DMS79 (cell line): ENCODE data around the gene GLI1.
"Not testable (repeated sequence)": the region's sequence is repeated elsewhere in the genome, so short reads cannot be mapped to it uniquely, and the experiment has no call there.

Source experiments
- DNase-seq: peaks from one replicate; lab custom pipeline; 2025; lab: John Stamatoyannopoulos, UW

GLI1 gene

GRCh38 chr12:57459750-57460467, at the start of gene GLI1:
Gene GLI1, plus strand, starts transcription at chr12:57459785. Its CDS starts 3,907 bp downstream, at chr12:57463692.
- no peak for DNase-seq

DNA sequence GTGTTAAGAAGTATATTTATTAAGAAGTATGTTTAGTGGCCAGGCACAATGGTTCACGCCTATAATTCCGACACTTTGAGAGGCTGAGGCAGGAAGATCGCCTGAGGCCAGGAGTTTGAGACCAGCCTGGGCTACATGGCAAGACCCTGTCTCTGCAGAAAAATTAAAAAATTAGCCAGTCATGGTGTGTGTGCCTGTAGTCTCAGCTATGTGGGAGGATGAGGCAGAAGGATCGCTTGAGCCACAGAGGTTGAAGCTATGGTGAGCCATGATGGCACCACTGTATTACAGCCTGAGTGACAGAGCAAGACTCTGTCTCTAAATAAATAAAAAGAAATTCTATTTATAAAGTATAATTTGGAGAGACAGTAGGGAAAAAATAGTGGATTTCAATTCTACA, 49.1 kb upstream of the GLI1 start:
- DNase-seq, result no peak

GRCh38 chr12:57414160-57414559, 45.4 kb upstream of the GLI1 start:
- DNase-seq, result not testable (repeated sequence)

GRCh38 chr12:57415088-57415487, 44.5 kb upstream of the GLI1 start:
- no peak for DNase-seq

GRCh38 chr12:57416039-57416996, 43.3 kb upstream of the GLI1 start:
- DNase-seq, result no peak

- DNase-seq, result no peak
Measured at GRCh38 chr12:57418255-57418654, 41.3 kb upstream of the GLI1 start.

GRCh38 chr12:57419495-57419894, 40.1 kb upstream of the GLI1 start:
- DNase-seq, result no peak

DNA sequence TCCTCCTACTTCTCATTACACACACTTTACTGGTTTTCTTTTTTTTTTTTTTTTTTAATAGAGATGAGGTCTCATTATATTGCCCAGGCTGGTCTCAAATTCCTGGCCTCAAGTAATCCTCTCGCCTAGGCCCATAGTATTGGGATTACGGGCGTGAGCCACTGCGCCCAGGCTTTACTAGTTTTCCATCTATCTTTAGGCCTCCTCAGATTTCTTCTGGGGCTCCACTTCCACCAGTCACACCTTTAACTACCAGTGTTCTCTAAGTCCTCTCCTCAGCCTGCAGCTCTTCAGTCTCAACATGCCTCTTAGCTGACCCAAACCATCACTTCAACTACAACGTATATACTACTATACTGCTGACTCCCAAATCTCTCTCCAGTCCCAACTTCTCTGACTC, 39.1 kb upstream of the GLI1 start:
- DNase-seq, result no peak

- DNase-seq, result not testable (repeated sequence)
Measured at GRCh38 chr12:57426948-57427347, 32.6 kb upstream of the GLI1 start.

DNA sequence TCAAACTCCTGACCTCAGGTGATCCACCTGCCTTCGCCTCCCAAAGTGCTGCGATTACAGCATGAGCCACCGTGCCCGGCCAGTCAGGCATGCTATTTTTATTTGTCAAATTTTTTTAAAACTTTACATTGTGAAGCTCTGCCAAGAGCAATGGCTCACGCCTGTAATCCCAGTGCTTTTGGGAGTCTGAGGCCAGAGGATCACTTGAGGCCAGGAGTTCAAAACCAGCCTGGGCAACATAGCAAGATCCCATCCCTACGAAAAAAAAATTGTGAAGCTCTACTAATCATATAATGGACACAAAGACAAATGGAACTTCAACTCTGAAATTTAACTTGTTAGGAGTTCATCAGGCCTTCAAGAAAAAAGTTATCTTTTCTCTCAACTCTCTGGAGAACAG, 30.6 kb upstream of the GLI1 start:
- no peak for DNase-seq

- no peak for DNase-seq
Measured at GRCh38 chr12:57429473-57430111, 30.0 kb upstream of the GLI1 start.

DNA sequence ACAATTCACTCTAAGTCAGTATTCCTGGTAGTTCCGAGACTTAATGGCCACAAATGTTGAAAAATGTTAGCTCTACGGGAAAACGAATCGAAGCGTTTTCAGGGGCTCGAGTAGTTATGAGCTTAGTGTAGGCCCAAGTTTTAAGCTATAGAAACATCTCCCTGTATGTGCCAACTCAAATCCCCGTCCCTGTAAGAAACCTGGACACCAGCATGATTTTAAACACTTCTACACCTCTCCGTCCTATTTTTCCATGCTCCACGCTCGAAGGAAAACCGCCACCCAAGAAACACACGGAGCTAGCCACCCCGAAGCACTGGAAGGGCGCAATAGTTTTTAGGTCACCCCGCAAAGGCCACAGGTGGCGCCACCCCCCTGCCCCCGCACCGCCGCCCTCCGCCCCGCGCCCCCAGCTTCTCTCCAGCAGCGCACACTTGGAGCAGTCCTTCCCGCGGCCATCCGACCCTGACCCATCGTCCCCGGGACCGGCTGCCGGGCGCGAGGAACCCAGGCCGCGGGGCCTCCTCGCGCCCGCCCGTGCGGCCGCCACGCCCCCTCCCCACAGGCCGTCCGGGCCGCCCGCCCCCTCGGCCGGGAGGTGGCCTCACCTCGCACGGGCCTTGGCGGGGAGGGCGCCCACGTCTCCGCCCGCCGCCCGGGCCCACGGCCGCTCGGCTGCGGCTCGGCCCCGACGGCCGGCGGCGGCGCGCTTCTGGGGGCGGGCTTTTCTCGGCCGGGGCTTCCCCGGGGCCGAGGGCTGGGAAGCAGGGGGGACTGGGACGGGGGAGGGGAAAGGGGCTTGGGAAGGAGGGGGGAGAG, 29.3 kb upstream of the GLI1 start:
- peak; percentile 1 for DNase-seq

DNA sequence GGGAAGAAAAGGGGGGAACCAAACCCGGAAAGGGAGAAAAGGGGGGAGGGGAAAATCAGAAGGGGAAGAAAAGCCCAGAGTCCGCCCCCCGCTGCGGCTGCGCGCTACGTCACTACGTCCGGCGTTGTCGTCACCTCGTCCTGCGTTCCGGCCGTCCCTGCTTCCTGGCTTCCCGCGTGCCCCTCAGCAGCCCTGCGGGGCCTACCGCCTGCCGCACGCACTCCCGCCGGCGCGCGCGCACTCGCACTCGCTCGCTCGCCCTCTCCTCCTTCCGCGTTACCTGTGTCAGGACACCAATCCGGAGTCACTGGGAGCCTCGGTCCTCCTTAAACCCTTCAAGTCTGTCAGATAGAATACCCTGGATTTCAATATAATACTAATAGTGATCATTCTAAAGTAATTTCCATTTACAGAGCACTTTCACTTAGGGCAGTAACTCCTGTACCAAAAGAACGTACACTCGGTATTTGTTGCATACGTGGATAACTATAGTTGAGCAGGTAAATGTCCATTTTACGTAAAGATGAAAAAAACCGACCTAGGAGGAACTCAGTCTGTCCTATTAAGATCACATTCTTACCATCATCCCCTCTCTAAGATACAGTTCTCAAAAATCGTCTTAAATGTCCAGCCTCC, 28.5 kb upstream of the GLI1 start, which contains the start of gene R3HDM2:
Gene R3HDM2 (minus strand): TSS at position 113 of the 636 bp plus-strand sequence. CDS start 120,615 bp downstream, outside the sequence.
- DNase-seq, result peak; percentile 74

GRCh38 chr12:57431654-57432188, 27.9 kb upstream of the GLI1 start:
- no peak for DNase-seq

DNA sequence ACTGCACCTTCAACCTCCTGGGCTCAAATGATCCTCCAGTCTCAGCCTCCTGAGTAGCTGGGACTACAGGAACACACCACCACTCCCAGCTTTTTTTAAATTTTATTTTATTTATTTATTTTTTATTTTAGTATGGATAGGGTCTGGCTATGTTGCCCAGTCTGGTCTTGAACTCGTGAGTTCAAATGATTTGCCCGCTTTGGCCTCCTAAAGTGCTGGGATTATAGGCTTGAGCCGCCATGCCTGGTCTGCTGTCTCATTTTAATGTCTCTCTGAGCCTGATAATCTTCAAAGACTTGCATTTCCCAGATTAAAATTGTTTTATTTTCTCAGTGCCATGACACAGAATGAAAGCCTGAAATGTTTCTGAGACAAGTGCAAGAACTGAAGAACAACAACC, 26.2 kb upstream of the GLI1 start:
- no peak for DNase-seq

DNA sequence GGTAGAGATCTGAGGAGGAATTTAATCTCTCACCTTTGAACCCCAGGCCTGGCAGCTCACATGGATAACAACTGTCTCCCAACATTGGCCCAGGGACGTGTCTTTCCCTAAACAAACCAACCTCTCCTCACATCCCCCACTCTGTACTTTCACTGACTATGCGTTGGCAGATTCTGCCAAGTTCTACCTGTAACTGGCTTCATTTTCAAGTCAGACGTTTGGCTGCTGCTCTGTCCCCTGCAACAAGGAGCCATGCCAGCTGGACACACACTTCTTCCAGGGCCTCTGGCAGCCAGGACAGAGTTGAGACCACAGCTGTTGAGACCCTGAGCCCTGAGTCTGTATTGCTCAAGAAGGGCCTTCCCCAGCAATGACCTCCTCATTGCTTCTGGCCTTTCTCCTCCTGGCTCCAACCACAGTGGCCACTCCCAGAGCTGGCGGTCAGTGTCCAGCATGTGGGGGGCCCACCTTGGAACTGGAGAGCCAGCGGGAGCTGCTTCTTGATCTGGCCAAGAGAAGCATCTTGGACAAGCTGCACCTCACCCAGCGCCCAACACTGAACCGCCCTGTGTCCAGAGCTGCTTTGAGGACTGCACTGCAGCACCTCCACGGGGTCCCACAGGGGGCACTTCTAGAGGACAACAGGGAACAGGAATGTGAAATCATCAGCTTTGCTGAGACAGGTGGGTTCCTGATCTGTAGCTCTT, 24.9 kb upstream of the GLI1 start, which contains the start of gene INHBC:
Gene INHBC (plus strand): TSS at position 268 of the 707 bp plus-strand sequence. CDS start 103 bp downstream, at position 371.
- DNase-seq, result no peak

DNA sequence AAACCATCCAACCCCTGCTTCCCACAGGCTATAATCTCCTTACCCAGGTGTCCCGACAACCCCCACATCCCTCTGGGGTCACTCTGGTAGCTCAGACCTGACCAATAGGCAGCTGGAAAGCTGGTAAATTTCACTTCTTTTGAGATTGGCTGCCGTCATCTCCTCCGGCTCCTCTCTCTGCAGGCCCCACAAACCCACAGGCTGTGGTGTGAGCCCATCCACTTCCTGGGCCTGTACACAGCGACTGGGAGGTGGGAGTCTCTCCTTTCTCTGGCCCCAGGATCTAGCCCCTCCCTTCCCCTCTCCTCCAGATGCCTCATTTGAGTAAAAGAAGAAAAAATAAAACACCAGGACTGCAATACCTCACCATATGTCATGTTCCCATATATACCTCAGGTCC, 24.3 kb upstream of the GLI1 start:
- DNase-seq, result no peak

- no peak for DNase-seq
Measured at GRCh38 chr12:57438400-57438799, 21.2 kb upstream of the GLI1 start.

GRCh38 chr12:57439762-57440266, 19.8 kb upstream of the GLI1 start:
- no peak for DNase-seq

DNA sequence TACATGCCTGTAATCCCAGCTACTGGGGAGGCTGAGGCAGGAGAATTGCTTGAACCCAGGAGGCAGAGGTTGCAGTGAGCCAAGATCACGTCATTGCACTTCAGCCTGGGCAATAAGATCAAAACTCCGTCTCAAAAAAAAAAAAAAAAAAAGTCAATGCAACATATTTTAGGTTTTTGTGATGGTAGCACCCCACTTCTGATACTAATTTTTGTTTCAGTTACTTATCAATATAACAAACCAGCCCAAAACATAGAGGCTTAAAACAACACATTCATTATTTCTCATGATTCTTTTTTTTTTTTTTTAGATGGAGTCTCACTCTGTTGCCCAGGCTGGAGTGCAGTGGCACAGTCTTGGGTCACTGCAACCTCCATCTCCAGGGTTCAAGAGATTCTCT, 18.2 kb upstream of the GLI1 start:
- DNase-seq, result not testable (repeated sequence)
